Choroid plexus epithelial cell (primary cell): ENCODE measurements around the gene OR56B1.
A peak's percentile ranks its signal among the peaks of the same experiment; 100 is the strongest.
"Not testable (repeated sequence)": the region's sequence is repeated elsewhere in the genome, so short reads cannot be mapped to it uniquely, and the experiment has no call there.

Experiments used
- DNase-seq: peaks from one replicate; pipeline ENCODE4 v3.0.0-alpha.2; 2010; ENCODE audit warnings: low read depth
- H3K4me3 ChIP-seq: 2 replicates; pipeline ENCODE4 v1.5.1; 2011; ENCODE audit warnings: low read depth, mild to moderate bottlenecking, control low read depth, low read length, moderate library complexity
- CTCF ChIP-seq: conservative IDR thresholded peaks from 2 replicates; pipeline ENCODE4 v1.5.1; 2011; ENCODE audit warnings: low read depth, mild to moderate bottlenecking, control low read depth, inconsistent platforms, low read length, moderate library complexity

Gene OR56B1

GRCh38 chr11:5736396-5736795 is at the start of gene OR56B1:
TSS of gene OR56B1 (plus strand) at chr11:5736448. CDS start at chr11:5736517, 69 bp downstream.
- H3K4me3 ChIP-seq, result no peak within 1 kb of the TSS
- TF ChIP-seq CTCF, result no peak
- DNase-seq, result no peak

- no peak overlapping the region for H3K4me3 ChIP-seq
- no peak for DNase-seq
- TF ChIP-seq CTCF, result no peak
Observed at GRCh38 chr11:5688482-5688881, 47.8 kb upstream of the OR56B1 start.

- peak; percentile 90 for DNase-seq
- H3K4me3 ChIP-seq, result peak within 1 kb of the TSS; percentile 59
- no peak for TF ChIP-seq CTCF
Observed at GRCh38 chr11:5689551-5689983, 46.7 kb upstream of the OR56B1 start, which contains the start of gene TRIM22. TSS of gene TRIM22 (plus strand) at chr11:5689790. CDS start at chr11:5696233, 6,443 bp downstream.

GRCh38 chr11:5690216-5690615 is 46.0 kb upstream of the OR56B1 start:
- peak overlapping the region; percentile 59 for H3K4me3 ChIP-seq
- no peak for TF ChIP-seq CTCF
- peak; percentile 30 for DNase-seq

- peak; percentile 30 for DNase-seq
- no peak for TF ChIP-seq CTCF
- H3K4me3 ChIP-seq, result peak overlapping the region; percentile 59
Observed at GRCh38 chr11:5690736-5691135, 45.5 kb upstream of the OR56B1 start.

- H3K4me3 ChIP-seq, result peak overlapping the region; percentile 59
Observed at GRCh38 chr11:5691238-5691963, 44.8 kb upstream of the OR56B1 start.

GRCh38 chr11:5691964-5692361 is 44.3 kb upstream of the OR56B1 start:
- no peak for TF ChIP-seq CTCF
- DNase-seq, result no peak

More at GRCh38 chr11:5691238-5691963, 44.8 kb upstream of the OR56B1 start:
- not testable (repeated sequence) for DNase-seq

More at GRCh38 chr11:5691964-5692361, 44.3 kb upstream of the OR56B1 start:
- H3K4me3 ChIP-seq, result no peak overlapping the region
